ENCODE measurements around the gene URB1.
"Not testable (repeated sequence)": the region's sequence is repeated elsewhere in the genome, so short reads cannot be mapped to it uniquely, and the experiment has no call there.

Gene URB1

GRCh38 chr21:32310976-32311375, 81.8 kb downstream of the URB1 start:
- H3K4me3 ChIP-seq (ENCODE audit: low read depth, low read length); DNase-seq (ENCODE audit: low read depth): not testable (repeated sequence)

GRCh38 chr21:32309906-32310460, 82.8 kb downstream of the URB1 start:
- no peak overlapping the region for H3K4me3 ChIP-seq (ENCODE audit: low read depth, low read length)
- no peak for DNase-seq (ENCODE audit: low read depth)

GRCh38 chr21:32308696-32309095, 84.1 kb downstream of the URB1 start:
- DNase-seq (ENCODE audit: low read depth), result no peak

DNA sequence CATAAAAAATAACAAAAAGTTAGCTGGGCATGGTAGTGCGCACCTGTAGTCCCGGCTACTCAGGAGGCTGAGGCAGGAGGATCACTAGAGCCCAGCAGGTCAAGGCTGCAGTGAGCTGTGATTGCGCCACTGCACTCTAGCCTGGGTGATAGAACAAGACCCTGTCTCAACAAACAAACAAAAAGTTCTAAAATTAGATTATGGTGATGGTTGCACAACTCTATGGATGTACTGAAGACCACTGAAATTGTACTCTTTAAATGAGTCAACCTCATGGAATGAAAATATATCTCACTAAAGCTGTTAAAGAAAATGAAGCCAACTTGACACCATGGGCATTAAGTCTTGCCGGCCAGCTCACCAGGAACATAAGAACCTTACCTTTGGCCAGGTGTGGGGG, 85.1 kb downstream of the URB1 start:
- H3K4me3 ChIP-seq (ENCODE audit: low read depth, low read length), result no peak overlapping the region
- no peak for DNase-seq (ENCODE audit: low read depth)

More at GRCh38 chr21:32308696-32309095, 84.1 kb downstream of the URB1 start:
- H3K4me3 ChIP-seq (ENCODE audit: low read depth, low read length), result no peak overlapping the region

DNA sequence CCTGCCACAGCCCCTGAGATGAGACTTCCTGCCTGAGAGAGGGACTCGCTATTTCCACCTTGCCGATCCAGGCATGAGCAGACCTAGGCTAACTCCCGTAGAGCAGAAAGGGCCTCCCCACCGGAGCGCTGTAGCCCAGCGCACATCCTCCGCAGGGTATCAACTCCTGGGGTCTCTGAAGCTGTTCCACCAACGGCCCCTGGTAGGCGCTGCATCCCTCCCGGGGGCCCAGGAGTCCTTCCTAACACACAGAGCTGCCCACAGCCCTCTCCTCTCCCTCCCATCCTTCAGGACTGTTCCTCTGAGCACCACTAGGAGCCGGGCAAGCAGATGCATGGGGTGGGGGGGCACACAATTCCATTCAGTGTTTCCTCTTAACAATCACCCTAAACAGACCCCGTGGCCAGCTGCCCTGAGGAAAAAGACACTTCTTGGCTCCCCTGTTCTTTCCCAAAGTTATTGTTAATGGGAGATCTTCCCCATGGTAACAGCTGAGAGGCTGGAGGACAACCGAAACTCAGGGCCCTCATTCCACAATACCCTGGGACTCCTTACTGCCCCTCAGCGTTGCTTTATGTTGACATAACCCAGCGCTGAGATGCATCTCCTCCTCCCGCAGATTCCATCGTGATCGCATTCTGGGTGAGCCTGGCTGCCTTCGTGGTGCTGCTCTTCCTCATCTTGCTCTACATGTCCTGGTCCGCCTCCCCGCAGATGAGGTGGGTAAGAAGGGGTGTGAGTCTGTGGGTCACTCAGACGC, 86.6 kb downstream of the URB1 start:
- no peak for DNase-seq (ENCODE audit: low read depth)
- H3K4me3 ChIP-seq (ENCODE audit: low read depth, low read length), result no peak overlapping the region

GRCh38 chr21:32304998-32305397, 87.8 kb downstream of the URB1 start:
- no peak overlapping the region for H3K4me3 ChIP-seq (ENCODE audit: low read depth, low read length)
- DNase-seq (ENCODE audit: low read depth), result no peak

DNA sequence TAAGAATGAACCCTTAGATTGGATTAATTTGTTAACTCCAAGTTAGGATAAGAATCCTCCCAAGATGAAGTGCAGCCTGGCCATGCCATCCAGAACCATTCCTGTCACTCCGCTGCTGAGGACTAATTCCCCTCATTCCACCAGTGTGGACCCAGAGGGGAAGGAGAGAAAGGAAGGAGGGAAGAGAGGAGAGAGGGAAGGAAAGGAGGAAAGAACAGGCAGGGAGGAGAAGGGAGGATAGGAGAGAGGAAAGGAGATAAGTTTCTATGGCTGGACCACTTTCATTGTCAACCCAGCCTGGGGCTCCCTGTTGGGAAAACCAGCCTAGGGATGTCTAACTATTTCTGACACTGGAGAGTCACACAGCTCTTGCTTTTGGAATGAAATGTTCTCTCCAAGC, 89.4 kb downstream of the URB1 start:
- no peak overlapping the region for H3K4me3 ChIP-seq (ENCODE audit: low read depth, low read length)
- DNase-seq (ENCODE audit: low read depth), result no peak

DNA sequence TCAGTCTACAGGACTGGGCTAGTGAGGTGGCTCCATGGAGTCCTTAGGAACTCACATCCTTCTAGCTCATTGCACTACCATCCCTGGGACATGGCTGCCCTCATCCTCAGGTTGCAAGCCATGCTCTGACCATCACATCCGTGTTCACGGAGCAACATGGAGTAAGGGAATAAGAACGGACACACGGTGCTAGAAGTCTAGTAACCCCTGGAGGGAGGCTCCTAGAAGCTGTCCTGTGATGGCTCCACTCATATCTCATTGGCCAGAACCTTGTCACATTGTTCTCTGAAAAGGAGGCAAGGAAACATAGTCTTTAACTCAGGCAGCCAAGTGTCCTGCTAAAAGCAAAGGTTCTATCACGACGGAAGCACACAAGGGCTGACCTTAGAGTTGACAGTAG, 90.3 kb downstream of the URB1 start:
- no peak for DNase-seq (ENCODE audit: low read depth)
- no peak overlapping the region for H3K4me3 ChIP-seq (ENCODE audit: low read depth, low read length)

DNA sequence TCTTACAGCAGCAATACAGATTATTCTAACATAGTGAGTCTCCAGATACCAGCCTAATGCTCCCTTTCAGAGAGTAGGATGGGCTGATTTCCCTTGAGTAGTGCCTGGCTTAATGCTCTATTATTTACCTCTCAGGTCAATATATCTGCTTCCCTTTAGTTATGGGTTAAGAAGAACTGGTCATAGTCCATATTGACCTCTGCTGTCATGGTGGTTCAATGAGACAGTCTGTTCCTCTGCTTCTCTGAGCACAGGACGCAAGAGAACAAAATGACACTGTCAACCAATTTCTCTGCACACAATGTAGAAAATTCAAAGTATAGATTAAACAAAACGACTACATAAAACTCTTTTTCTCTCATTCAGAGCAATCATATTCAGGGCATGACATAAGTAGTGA, 91.2 kb downstream of the URB1 start:
- DNase-seq (ENCODE audit: low read depth), result no peak
- no peak overlapping the region for H3K4me3 ChIP-seq (ENCODE audit: low read depth, low read length)

DNA sequence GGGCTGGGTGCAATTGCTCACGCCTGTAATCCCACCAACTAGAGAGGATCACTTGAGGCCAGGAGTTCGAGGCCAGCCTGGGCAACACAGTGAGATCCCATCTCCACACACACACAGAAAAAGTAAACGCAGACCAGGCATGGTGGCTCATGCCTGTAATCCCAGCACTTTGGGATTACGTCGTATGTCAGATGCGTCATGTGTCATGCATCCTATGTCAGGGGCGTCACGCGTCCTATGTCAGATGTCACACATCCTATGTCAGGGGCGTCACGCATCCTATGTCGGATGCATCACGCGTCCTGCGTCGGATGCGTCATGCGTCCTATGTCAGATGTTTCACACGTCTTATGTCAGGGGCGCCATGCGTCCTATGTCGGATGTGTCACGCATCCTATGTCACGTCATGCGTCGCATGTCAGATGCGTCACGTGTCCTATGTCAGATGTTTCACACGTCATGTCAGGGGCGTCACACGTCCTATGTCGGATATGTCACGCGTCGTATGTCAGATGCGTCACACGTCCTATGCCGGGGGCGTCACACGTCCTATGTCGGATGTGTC, 92.6 kb downstream of the URB1 start:
- no peak for DNase-seq (ENCODE audit: low read depth)
- H3K4me3 ChIP-seq (ENCODE audit: low read depth, low read length), result no peak overlapping the region

DNA sequence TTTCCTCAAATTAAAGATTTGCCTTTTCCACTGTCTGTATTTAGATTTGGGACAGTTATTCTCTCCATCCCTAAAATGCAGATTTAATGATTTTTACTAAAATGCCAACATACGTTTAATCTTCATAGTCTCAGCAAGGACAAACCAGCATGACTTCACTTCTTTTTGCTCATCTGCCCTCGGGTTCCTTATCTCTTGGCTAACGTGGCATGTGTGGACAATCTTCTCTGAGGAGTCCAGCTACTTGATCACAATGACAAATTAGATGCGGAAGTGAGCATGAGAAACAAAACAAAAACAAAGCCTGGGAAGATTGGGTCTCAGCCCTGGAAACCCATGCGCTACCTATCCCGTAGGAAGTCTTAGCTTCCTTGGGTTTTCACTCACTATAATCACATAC, 93.1 kb downstream of the URB1 start:
- no peak for DNase-seq (ENCODE audit: low read depth)
- no peak overlapping the region for H3K4me3 ChIP-seq (ENCODE audit: low read depth, low read length)

- DNase-seq (ENCODE audit: low read depth), result no peak
- H3K4me3 ChIP-seq (ENCODE audit: low read depth, low read length), result no peak within 1 kb of the TSS
Measured at GRCh38 chr21:32298658-32299081, 94.1 kb downstream of the URB1 start, which contains the start of gene MRAP. MRAP (plus strand) TSS chr21:32298855; CDS start chr21:32298972, 117 bp downstream.

- H3K4me3 ChIP-seq (ENCODE audit: low read depth, low read length), result no peak overlapping the region
- no peak for DNase-seq (ENCODE audit: low read depth)
Measured at GRCh38 chr21:32298148-32298559, 94.7 kb downstream of the URB1 start.

- H3K4me3 ChIP-seq (ENCODE audit: low read depth, low read length), result no peak overlapping the region
- DNase-seq (ENCODE audit: low read depth), result no peak
Measured at GRCh38 chr21:32297449-32297848, 95.4 kb downstream of the URB1 start.

DNA sequence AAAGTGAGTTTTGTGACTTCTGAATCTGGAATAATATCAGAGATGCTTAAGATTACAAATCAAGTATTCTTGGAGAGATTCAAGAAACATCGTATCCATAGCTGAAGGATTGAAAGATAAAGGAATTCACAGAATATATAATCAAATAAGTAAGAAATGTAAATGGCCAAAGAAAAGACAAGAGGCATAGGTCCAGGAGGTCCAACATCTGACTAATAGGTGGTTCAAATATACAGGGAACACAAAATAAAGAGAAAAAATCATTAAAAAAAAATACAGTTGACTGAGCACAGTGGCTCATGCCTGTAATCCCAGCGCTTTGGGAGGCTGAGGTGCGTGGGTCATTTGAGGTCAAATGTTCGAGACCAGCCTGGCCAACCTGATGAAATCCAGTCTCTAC, 107.3 kb downstream of the URB1 start:
- no peak for DNase-seq (ENCODE audit: low read depth)

DNA sequence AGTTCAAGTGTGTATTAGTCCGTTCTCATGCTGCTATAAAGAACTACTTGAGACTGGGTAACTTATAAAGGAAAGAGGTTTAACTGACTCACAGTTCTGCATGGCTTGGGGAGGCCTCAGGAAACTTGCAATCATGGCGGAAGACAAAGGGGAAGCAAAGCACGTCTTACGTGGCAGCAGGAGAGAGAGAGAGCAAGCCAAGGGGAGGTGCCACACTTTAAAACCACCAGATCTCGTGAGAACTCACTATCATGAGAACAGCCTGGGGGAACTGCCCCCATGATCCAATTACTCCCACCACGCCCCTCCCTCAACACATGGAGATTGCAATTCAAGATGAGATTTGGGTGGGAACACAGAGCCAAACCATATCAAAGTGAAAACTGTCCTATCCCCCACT, 109.8 kb downstream of the URB1 start:
- no peak for DNase-seq (ENCODE audit: low read depth)
- H3K4me3 ChIP-seq (ENCODE audit: low read depth, low read length), result no peak overlapping the region

More for the DNA sequence above, 107.3 kb downstream of the URB1 start:
- H3K4me3 ChIP-seq (ENCODE audit: low read depth, low read length), result no peak overlapping the region

- H3K4me3 ChIP-seq (ENCODE audit: low read depth, low read length), result no peak overlapping the region
- DNase-seq (ENCODE audit: low read depth), result no peak
Measured at GRCh38 chr21:32281531-32281930, 111.3 kb downstream of the URB1 start.

GRCh38 chr21:32279377-32279680, 113.5 kb downstream of the URB1 start:
- no peak for DNase-seq (ENCODE audit: low read depth)
- peak overlapping the region; percentile 89 for H3K4me3 ChIP-seq (ENCODE audit: low read depth, low read length)

- peak within 1 kb of the TSS; percentile 89 for H3K4me3 ChIP-seq (ENCODE audit: low read depth, low read length)
- DNase-seq (ENCODE audit: low read depth), result peak; percentile 80
Measured at GRCh38 chr21:32278518-32279376, 114.1 kb downstream of the URB1 start, which contains the start of gene MIS18A. MIS18A (minus strand) TSS chr21:32279049; CDS start chr21:32279014, 35 bp downstream.

GRCh38 chr21:32278103-32278502, 114.7 kb downstream of the URB1 start:
- H3K4me3 ChIP-seq (ENCODE audit: low read depth, low read length), result peak overlapping the region; percentile 89
- no peak for DNase-seq (ENCODE audit: low read depth)
